Gastroesophageal sphincter (tissue), 3 donors: ENCODE measurements around the gene TSPO2.

Experiments used
- CTCF ChIP-seq, 4 experiments: fragments of 200-600 bp in 2 of 4; fragments of 450-650 bp in 2 of 4; sonication (generic) in 1 of 4; IDR thresholded peaks; one replicate each; pipeline ENCODE4 v1.5.1; 2017 to 2019; ENCODE audit warnings: antibody characterized with exemption in 4 of 4, mild to moderate bottlenecking in 2 of 4, moderate library complexity in 2 of 4
- POLR2A ChIP-seq, 2 donors: fragments of 450-650 bp; IDR thresholded peaks; one replicate each; pipeline ENCODE4 v1.6.1; 2017; ENCODE audit warnings: antibody characterized with exemption in 2 of 2, mild to moderate bottlenecking in 2 of 2, moderate library complexity in 1 of 2
- POLR2AphosphoS5 ChIP-seq: sonication (generic); formaldehyde crosslinking; IDR thresholded peaks from one replicate; pipeline ENCODE4 v1.6.1; 2017; ENCODE audit warnings: antibody characterized with exemption

GRCh38 chr6:41056768-41057490, 14.7 kb downstream of the TSPO2 start:
- TF ChIP-seq CTCF (IDR thresholded peaks at IDR 0.05) (no peak), POLR2A (IDR thresholded peaks at IDR 0.05) (no peak), POLR2AphosphoS5 (no peak)
